ENCODE measurements around the gene NFIA.

The NFIA gene

DNA sequence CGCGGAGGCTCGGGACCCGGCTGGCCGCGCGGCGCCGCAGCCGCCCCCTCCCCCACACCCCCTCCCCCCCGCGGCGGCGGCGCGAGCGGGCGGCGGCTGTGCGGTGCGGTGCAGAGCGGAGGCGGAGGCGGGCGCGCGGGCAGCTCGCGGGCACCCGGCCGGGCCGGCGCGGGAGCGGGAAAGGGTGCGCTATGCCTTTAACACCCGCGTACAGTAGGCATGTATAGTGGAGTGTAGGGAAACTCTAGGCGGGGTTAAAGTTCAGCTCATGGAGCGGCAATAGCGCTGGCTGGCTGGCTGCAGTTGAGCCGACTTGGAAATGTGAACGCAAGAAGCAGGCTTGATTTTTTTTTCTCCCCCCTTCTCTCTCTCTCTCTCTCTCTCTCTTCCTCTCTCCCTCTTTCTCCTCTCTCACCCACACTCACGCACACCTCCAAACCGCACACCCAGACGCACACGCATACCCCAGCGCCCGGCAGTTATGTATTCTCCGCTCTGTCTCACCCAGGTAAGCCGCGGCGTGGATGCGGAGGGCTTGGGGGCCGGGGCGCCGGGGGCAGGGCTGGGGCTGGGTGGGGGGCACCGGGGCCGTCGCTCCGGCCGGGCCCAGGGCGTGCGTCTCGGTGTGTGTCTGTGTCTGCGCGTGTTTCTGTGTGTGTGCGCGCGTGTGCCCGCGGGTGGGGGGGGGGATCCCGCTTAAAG is at the start of gene NFIA:
TSS of gene NFIA (plus strand) at position 251 of the 702 bp plus-strand sequence.
- peak in 4 of 6 experiments; percentile 10 to 59 (median 40) for DNase-seq

DNA sequence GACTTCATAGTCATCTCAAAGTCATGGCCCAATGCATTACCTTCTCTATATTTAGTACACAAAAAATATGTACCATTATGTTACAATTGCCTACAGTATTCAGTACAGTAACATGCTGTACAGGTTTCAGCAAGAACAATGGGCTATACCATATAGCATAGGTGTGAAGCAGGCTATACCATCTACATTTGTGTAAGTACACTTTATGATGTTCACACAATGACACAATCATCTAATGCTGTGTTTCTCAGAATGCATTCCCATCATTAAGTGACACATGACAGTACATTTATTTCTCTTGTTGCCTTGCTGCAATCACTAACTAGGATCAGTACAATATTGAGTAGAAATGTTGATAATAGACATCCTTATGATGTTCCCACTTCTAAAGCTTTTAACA is 46.5 kb upstream of the NFIA start:
- DNase-seq = no peak

DNA sequence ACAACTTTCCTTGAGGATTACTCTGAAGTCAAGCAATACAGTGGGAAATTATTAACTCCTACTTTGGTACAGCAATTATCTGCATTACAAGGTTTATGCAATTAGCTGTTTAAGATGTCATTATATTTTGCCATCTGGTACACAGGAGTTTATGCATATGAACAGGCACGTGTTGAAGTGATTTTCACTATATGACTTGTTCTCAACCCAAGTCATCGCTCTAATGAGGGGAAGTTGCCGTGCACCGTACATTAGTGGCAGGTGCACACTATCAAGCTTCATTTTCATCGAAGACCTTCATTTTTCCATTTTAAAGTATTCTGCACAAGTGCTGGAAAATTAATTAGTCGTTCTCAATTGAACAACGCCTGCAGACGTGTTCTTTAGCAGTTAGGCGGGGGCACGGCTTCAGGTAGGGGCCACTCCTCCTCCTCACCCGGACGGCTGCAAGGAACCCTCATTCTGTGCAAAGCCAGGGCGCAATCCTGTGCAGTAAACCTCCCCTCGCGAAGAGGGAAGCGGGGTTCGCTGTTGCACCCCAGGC is 39.8 kb upstream of the NFIA start:
- DNase-seq = no peak

DNA sequence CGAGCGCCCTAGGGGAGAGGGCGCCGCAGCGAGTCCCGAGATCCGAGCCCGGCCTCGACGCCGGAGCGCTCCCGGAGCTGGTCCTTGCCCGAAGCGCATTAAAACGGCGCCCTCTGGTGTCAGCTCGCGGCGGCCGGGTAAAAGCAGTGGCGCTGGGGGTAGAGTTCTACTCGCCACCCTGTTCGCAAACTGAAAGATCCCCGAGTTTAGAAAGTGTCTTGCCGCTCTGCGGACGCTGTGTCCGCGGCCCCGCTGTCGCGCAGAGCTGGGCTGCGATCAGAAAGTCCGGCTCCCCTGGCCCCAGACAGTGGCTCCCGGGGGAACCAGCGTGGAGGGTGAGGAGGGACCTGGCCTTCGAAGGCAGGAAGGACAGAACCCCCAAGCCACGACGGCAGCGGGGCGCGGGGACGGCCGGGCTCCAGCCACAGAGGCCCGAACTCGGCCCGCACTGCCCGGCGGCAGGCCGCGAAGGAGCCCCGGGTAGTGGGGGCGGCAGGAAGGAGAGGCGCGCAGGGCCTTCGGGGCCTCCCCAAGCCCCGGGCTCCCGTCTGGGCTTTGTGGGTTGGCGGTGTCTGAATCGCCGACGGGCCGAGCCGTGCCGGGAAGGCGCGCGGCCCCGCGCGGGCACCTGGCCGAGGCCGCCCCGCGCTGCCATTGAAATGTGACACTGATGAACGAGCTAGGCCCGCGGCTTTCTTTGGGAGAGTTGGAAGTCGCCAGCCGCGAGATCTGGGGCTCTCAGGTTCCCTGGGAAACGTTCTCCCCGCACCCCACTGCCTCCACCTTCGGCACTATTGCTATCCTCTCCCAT is 39.1 kb upstream of the NFIA start:
- peak; percentile 52 to 79 (median 69) for DNase-seq

DNA sequence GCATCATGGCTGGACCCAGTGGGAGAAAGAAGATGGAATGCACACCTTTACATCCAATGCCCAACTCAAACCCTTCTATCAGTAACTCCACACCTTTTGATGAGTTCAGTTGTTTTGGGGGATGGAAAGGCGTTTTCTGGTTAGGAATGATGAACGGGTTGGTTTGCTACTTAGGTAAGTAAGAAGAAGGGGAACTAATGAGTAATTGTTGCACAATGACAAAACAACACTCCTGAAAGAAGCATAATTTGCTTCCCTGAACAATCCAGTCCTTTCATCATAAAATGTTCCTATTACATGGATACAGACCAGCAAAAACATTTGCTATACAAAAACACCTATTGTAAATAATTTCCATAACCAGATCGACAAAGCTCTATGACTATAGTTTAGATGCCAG is 35.9 kb upstream of the NFIA start:
- DNase-seq = no peak

DNA sequence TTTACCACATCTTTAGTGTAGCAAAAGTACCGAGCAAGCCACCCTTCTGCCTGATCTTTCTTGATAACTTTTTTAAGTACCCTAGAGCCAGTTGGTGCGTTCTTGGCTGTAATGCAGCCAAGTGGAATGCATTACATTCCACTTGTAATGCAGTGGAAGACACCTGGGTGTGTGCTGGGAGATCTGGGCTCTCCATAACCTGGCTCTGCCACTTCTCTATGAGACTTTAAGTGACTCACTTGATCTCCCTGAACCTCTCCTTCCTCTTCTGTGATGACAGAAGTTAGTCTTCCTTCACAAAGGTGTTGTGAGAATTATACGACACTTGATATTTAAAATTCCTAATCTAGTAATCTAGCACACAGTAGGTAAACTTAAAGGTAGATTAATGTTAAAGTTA is 35.3 kb upstream of the NFIA start:
- no peak for DNase-seq

DNA sequence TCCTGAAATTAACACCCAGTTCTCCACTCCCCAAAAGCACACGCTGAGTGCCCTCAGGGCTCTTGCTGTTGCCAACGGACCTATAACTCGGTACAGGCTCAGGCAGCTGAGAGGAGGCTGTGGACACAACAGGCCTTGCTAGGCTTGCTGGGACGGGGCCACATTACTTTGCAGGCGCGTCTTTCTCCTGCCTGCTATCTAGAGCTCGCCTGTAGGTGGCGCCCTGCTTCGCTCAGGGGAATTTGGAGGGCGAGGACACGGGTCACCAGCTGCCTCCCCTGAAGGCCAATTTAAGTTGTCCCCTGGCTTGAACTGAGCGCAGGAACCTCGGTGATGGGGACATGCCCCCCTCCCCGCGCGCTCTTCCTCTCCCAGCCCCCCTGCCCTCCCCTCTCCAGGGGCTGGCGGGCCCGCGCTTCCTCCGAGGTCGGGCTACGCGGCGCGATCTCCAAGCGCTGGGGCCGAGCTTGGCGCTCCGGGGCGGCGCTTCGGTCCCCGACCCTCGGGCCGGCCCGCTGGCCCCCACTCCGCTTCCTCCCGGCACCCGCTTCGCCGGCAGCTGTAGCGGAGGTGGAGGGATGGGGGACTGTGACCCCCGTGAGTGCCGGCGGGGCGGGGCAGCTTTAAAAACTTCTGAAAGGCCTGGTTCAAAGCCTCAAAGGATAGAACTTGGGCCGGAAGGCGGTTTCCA is 32.4 kb upstream of the NFIA start:
- DNase-seq = peak; percentile 70 to 90 (median 79)

DNA sequence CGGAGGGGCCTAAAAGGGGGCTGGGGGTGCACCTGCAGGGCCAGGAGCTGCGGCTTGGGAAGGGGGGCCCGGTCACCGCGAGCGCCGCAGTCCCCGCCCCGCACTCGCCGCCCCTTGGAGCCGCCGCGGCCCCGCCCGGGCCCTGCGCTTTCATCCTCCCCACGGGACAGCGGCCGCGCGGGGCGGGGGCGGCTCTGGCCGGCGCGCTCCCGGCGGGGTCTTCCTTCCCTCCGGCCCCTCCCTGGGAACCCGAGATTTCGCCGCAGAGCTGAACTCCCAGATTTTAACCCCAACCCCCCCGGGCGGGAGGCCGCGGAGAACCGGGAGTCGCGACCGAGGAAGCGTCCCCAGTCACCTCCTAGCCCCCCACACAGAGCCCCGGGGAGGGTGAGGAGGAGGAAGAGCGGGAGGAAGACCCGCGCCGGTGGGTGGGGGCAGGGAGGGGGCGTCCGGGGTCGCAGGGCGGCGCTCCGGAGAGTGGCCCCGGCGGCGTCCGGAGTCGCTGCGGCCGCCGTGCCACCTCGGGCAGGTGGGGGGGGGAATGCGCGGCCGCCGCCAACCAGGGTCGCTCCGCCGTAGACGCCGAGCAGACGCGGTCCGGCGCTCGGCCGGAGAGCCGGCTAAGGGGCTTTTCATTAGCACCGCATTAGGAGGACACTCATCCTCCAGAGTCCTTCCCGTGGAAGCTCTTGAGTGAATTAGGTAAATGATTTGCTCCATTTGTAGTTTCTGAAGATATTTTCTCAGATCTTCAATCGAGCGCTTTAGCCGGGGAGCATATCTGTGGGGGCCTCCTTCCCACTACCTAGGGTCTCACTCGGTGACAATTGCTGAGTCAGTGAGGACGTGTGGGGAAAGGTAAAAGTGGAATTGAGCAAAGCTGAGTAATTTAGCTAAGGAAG is 31.6 kb upstream of the NFIA start:
- DNase-seq = peak in 2 of 6 experiments; percentile 9 to 29

DNA sequence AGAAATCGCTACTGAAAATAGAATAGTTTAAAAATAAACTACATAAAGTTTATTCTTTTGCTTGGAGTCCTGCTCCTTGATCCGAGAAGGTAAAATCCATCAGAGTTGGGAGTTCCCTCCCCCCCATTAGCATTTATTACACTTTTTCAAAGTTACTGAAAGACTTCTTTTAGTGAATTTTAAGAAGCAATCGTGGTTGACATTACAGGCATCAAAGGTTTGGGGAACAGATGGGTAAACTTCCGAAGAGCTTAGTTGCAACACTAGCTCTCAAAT is 31.0 kb upstream of the NFIA start:
- DNase-seq = peak in 1 of 6 experiments; percentile 14

DNA sequence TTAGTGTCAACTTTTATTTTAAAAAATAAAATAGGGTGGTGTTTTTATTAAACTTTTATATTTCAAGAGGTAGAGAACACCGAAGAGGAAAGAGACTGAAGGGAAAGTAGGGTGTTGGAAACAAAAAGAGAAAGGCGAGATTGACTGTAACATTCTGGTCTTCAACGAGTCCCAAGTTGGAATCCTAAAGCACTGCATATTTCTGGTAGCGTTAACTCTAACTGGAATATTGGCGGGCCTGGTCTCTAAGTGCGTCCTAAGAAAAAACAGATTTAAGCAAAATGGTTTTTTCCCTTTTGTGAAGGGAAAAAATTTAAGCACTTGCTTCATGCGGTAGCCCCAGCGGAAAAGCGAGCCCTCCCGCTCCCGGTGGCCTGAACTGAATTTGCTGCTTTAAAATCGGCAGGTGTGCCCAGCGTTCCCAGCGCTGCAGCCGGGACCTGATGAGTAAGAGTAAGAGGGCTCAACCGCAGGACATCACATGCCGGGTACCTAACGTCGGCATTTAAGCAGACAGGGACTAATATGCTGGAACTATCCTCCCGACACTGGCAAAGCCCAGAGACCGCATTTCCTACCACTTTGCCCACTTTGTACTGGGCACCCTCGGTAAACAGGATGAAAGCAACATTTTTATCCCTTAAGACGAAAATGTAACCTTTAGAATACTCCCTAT is 30.5 kb upstream of the NFIA start:
- peak in 1 of 6 experiments; percentile 5 for DNase-seq

DNA sequence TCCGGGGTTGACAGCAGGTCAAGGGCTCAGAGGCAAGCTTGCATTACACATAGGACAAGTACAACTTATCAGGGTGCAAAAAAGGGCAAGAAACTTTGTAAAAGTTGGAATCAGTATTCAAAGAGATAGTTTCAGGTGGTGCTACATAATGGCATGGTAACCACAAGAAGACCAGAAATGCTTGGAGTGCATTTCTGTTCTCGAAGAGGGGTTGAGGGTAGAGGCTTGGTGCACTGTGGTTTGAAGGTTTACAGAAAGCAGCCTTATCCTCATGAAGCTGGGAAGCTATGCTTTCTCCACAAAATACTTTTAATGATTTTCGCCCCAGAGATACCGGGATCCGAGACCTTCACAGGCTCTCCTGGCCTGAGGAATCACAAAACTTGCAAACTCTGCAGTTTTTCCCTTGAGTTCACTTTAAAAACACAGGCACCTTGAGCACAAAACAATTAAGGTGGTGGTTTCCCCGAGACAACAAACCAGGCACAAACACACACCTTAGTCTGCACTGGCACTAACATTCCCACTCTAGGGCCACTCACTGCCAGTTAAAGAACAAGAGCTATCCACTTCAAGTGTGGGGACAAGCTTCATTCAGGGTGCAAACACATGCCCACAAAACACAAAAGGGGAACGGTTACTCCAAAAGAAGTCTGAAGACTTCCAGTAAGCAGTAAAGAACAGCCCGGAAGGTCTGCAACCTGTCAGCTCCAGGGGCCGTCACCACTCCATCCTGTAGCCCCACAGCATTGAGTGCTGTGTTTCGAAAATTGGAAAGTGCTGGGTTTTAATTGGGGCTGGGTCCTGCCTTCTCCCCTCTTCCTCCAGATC is 29.8 kb upstream of the NFIA start:
- peak in 2 of 6 experiments; percentile 7 to 15 for DNase-seq

DNA sequence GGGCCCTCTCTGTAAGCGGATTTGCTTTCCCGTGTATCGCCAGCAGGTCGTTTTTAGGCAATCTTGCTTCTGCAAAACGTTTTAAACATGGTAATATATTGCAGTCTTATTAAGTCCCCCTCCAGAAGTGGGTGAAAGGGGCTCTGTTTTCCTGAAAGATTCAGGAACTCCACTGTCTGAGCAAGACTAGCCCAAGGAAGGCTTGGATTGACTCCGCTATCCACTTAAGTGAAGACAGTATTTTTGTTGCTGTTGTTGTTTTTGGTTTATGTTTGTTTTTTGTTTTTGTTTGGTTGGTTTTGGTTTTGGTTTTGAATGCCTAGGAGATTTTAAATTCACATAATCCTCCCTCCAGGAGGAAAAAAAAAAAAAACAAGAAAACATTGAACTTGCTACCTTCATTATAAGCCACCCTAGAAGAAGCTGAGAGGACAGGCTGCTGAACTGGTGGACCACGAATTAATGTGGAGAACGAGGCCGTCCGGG is 29.1 kb upstream of the NFIA start:
- no peak for DNase-seq

DNA sequence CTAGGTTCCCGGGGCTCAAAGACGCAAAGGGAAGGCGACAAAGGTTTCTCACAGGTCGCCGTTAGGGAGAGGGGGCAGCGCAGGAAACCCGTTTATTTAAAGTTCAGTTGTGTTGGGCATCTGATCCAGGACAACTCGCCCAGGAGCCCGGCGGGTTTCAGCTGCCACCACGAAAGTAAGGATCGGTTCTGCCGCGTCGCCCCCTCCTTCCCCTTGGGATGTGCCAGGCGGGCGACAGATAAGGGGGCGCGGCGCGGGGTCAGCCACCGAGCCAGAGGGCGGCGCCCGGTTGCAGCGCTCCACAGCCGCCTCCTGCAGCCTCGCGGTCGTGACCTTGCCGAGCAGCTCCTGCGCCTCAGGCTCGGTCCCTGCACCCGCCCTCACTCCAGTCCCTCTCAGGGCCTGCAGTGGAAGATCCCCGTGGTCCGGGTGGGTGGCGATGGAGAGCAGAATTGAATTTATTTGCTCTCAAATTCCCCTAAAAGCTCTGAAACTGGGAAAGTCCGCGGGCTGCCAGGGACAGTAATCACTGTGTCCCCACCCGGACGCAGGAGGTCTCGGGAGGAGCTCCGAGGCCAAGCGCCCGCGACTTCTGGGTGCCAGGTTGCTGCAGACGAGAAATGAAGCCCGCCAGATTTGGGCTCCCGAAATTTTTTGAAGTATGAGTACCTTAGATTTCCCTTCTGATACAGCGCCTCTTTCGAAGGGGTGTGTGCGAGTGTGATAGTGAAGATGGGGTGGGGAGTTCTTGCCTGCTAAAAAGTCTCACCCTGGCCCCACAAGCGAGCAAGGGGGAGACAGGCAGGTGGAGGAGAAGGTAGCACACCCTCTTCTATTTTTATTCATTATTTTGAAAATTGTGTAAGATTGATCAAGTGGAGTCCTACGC is 28.4 kb upstream of the NFIA start:
- DNase-seq = peak in 1 of 6 experiments; percentile 32

DNA sequence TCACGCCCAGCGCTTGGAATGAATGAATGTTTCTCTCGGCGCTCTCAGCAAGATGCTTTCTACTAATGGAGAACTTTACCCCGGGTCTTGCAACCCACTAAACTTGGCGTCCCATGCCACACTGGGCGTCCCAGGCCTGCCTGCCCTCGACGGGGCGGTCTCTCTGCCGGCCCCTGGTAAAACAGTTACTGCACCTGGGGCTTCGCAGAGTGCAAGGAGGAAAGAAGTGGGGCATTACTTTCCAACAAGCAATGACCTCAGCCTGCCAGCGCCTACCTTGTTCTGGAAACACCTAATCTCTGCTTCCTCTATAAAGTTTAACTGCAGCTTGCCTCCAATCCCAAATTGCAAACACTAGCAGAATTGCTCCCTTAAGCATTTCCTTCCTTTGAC is 27.8 kb upstream of the NFIA start:
- no peak for DNase-seq

DNA sequence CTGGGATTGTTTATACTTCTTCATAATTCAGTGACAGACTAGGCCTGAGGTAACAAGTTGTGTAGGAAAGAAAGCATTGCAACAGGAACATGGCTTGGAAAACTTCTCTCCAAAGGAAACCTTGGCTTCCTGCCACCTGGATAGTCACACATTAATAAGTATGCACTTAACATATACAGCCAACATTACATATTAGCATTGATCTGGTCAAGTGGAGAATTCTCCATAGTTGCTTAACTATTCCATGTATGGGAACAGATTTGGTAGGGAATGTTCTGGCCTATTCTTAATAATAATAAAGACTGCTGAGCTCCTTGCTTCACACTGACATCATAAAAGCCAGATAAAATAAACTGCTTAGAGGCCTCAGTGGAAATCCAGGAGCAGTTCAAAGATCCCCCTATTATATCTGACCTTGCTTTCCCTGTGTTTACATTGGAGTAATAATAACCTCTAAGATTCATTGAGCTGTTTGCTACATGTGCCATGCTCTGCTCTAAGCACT is 27.2 kb upstream of the NFIA start:
- DNase-seq = no peak

DNA sequence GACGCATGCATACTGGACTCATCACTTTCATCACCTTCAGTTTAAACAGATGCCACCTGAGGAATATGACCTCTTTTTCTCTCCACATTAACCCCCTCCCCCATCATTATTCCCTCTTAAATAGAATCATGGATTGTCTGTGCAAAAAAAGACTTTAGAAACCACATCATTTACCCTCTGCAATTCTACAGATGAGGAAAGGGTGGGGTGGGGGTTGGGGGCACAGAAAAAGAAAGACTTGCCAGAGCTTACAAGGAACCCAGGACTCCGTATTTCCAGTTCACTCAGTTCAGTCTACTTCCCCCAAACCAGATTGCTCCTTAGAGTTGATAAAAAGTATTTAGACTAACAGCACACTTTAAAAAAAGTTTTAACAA is 26.2 kb upstream of the NFIA start:
- no peak for DNase-seq

DNA sequence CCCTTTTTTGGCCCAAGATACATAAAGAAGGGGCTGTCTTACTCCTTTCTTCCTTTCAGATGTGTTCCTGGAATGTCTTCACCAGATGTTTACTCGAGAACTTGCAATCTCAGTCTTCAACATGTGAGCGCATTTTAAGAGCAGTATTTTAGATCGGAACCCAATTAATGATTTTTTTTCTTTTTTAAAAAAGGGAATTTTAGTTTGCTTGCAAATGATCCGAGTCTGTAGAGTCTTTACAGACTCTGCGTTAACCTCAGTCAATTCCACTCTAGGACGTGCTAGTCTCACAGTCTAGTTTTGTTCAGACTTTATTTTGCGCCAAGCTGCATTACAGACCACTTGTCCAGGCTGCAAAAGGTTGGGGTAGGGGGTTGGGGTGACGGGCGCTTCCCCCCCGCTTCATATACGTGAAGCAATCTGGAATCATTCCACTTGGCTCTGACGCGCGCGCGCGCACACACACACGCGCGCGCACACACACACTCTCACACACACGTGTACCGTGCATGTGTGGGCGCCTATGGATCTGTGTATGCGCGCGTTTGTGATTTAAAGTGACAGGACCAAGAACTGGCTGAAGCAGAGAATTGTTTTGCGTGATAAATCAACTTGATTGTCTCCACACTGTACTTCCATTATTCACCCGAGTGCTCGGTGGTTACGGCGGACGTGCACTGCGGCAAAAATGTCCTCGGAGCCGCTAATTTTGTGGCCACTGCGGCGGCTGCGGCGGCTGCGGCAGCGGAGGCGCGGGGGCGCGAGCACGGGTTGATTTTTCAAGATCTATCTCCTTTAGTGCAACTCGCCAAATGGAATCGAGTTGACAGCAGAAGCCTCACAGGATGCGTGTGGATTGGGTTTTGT is 25.6 kb upstream of the NFIA start:
- DNase-seq = peak in 5 of 6 experiments; percentile 14 to 68 (median 34)

DNA sequence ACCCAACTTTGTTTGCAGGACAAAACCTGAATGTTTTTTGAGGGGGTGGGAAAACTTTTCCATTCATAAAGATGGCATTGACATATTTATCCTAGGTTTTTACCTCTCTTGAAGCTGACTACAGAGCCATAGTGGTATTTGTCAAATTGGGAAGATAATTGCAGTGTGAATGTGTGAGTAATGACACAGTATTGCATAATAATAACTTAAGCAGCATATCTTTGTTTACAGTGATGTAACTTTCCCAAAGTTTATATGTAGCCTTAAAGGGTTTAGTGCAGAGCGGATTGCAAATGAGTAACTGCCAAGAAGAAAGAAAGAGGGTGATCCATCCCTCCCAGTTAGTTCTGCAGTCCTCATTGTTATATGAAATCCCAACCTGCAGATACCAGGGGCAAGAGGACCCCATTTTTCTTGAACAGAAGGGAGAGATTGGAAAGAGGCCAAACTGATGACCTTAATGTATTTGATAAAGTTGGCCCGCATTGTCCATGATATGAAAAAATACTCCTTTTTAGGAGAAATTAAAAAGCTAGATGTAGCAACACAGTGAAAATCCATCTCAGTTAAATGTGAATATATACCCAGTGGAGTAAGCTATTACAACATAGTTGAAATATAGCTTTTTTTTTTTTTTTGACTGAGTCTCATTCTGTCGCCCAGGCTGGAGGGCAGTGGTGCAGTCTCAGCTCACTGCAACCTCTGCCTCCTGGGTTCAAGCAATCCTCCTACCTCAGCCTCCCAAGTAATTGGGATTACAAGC is 23.7 kb upstream of the NFIA start:
- DNase-seq = no peak

All from stimulated activated naive CD4-positive, alpha-beta T cell (primary cell).